A549 (cell line): ENCODE data around the gene SLC30A3. TPM values are rescaled to one million over a fixed set of nuclear protein-coding genes. Genes with fewer than 3 reads are reported as not detected.

ENCODE experiments used
- ATAC-seq, 2 experiments: fragments of 200-7000 bp in 1 of 2; fragments of >200 bp in 1 of 2; cut with Nextera tagmentation in 1 of 2; cut with Tn5 transposase in 1 of 2; 3 replicates each; pipeline versions ENCODE4 v1.8.0 to v1.9.1; 2018 to 2020; ENCODE audit warnings: mild to moderate bottlenecking in 1 of 2, moderate library complexity in 1 of 2
- CTCF ChIA-PET: fragments of 300-600 bp; sonication (Branson Sonifier 250); formaldehyde crosslinking; extraction: SDS; loops from one replicate; lab custom pipeline; 2021; ENCODE audit warnings: antibody characterized with exemption, inconsistent platforms; lab: Yijun Ruan, JAX
- POLR2A ChIA-PET: fragments of 350-600 bp; formaldehyde crosslinking; extraction: SDS; loops from one replicate; lab custom pipeline; 2021; ENCODE audit warnings: antibody characterized with exemption, inconsistent platforms; lab: Yijun Ruan, JAX
- DNase-seq, 2 experiments: peaks; one replicate each; pipeline versions ENCODE4 v3.0.0 to v3.0.0-alpha.2; 2011 to 2016; ENCODE audit warnings: low read depth in 1 of 2, low spot score in 1 of 2
- FAIRE-seq: peaks from 2 replicates; lab custom pipeline; 2011; peaks lifted over from hg19 to GRCh38; lab: Jason Lieb, UNC
- H3K27ac ChIP-seq, 2 experiments: fragments of >200 bp; sonication (Bioruptor Twin); formaldehyde crosslinking; 3 replicates each; pipeline ENCODE4 v1.5.1; 2016 to 2017
- H3K4me1 ChIP-seq: fragments of >200 bp; sonication (Bioruptor Twin); formaldehyde crosslinking; 3 replicates; pipeline ENCODE4 v1.6.1; 2016
- H3K4me2 ChIP-seq: fragments of >200 bp; sonication (Bioruptor Twin); formaldehyde crosslinking; 3 replicates; pipeline ENCODE4 v1.6.1; 2016
- H3K4me3 ChIP-seq: fragments of >200 bp; sonication (Bioruptor Twin); formaldehyde crosslinking; 3 replicates; pipeline ENCODE4 v1.5.1; 2016
- H3K9me3 ChIP-seq: fragments of >200 bp; sonication (Bioruptor Twin); formaldehyde crosslinking; 3 replicates; pipeline ENCODE4 v1.6.1; 2016
- BCL3 ChIP-seq: fragments of >200 bp; sonication (Bioruptor Twin); formaldehyde crosslinking; IDR thresholded peaks from 3 replicates; pipeline ENCODE4 v1.6.1; 2016
- EHF ChIP-seq: fragments of 250-450 bp; sonication (Bioruptor Pico); IDR thresholded peaks from 2 replicates; pipeline ENCODE4 v1.5.0; 2020; ENCODE audit warnings: mild to moderate bottlenecking
- EHMT2 ChIP-seq: fragments of 200-600 bp; sonication (generic); IDR thresholded peaks from 2 replicates; pipeline ENCODE4 v1.6.1; 2016; ENCODE audit warnings: antibody characterized with exemption, low read depth, mild to moderate bottlenecking, moderate library complexity
- EP300 ChIP-seq, 2 experiments: fragments of >200 bp; sonication (Bioruptor Twin); formaldehyde crosslinking; IDR thresholded peaks; 2 replicates in 1 of 2; 3 replicates in 1 of 2; pipeline ENCODE4 v1.6.1; 2016 to 2017
- HMGXB4 ChIP-seq: fragments of 250-450 bp; sonication (Bioruptor Pico); IDR thresholded peaks from 2 replicates; pipeline ENCODE4 v1.5.0; 2021; ENCODE audit warnings: mild to moderate bottlenecking, moderate library complexity, borderline replicate concordance
- JUN ChIP-seq, 2 experiments: fragments of >200 bp; sonication (Bioruptor Twin); formaldehyde crosslinking; IDR thresholded peaks; 2 replicates in 1 of 2; 3 replicates in 1 of 2; pipeline ENCODE4 v1.6.1; 2016 to 2017
- MAZ ChIP-seq: fragments of 150-350 bp; IDR thresholded peaks from 2 replicates; pipeline ENCODE4 v1.6.1; 2014; ENCODE audit warnings: antibody characterized with exemption, low read depth, low read length, borderline replicate concordance
- MYC ChIP-seq: IDR thresholded peaks from 2 replicates; pipeline ENCODE4 v1.6.1; 2012; ENCODE audit warnings: mild to moderate bottlenecking, inconsistent platforms, low read length, improper control_type of control experiment, borderline replicate concordance
- PBX3 ChIP-seq: IDR thresholded peaks from 2 replicates; pipeline ENCODE4 v1.6.1; 2012
- PHF8 ChIP-seq: fragments of 200-600 bp; sonication (generic); IDR thresholded peaks from 2 replicates; pipeline ENCODE4 v1.6.1; 2016; ENCODE audit warnings: low read depth, mild to moderate bottlenecking, antibody characterized with exemption, moderate library complexity, borderline replicate concordance
- POLR2A ChIP-seq: IDR thresholded peaks from 2 replicates; pipeline ENCODE4 v1.6.1; 2012; ENCODE audit warnings: mild to moderate bottlenecking, low read length
- POLR2AphosphoS2 ChIP-seq: conservative IDR thresholded peaks from 2 replicates; pipeline ENCODE4 v1.6.1; 2012; ENCODE audit warnings: low read length, improper control_type of control experiment, inconsistent platforms
- RAD21 ChIP-seq, 2 experiments: fragments of >200 bp in 1 of 2; sonication (Bioruptor Twin) in 1 of 2; formaldehyde crosslinking in 1 of 2; IDR thresholded peaks in 1 of 2; conservative IDR thresholded peaks in 1 of 2; 2 replicates in 1 of 2; 3 replicates in 1 of 2; pipeline ENCODE4 v1.6.1; 2012 to 2018; ENCODE audit warnings: inconsistent platforms in 1 of 2
- RARB ChIP-seq: fragments of 250-450 bp; sonication (Bioruptor Pico); IDR thresholded peaks from 2 replicates; pipeline ENCODE4 v1.8.0; 2021; ENCODE audit warnings: mild to moderate bottlenecking, moderate library complexity
- RNF2 ChIP-seq: fragments of 200-600 bp; sonication (generic); IDR thresholded peaks from 2 replicates; pipeline ENCODE4 v1.6.1; 2016; ENCODE audit warnings: low read depth, mild to moderate bottlenecking, antibody characterized with exemption, moderate library complexity, borderline replicate concordance
- SMC3 ChIP-seq: fragments of >200 bp; sonication (Bioruptor Twin); formaldehyde crosslinking; IDR thresholded peaks from 3 replicates; pipeline ENCODE4 v1.6.1; 2018; ENCODE audit warnings: inconsistent platforms
- USF2 ChIP-seq: fragments of 450-650 bp; IDR thresholded peaks from 2 replicates; pipeline ENCODE4 v1.6.1; 2014; ENCODE audit warnings: antibody characterized with exemption
- ZFP36 ChIP-seq: fragments of 450-650 bp; IDR thresholded peaks from 2 replicates; pipeline ENCODE4 v1.6.1; 2014; ENCODE audit warnings: borderline replicate concordance; ENCODE audit not compliant: partially characterized antibody
- WGBS: methylation state at CpG from one replicate; pipeline ENCODE4 v1.1.6; 2017; ENCODE audit errors: missing lambda C conversion rate; 5-methylcytosine and 5-hydroxymethylcytosine counted together
- polyA plus RNA-seq, 4 experiments: library from polyadenylated mRNA; depleted of rRNA in 3 of 4; stranded (reverse); fragments of >200 nt; fragmentation: RNase III in 1 of 4; extraction: RNeasy Plus Mini Kit Qiagen cat#74134 plus additional on column Dnase treatment in 1 of 4; gene quantifications; 2 replicates in 3 of 4; 3 replicates in 1 of 4; pipeline ENCODE4 v1.2.3, GENCODE V29; 2011 to 2017
- TF ChIP-seq, protein P1 (sequence below): fragments of >200 bp; sonication (Bioruptor Twin); formaldehyde crosslinking; IDR thresholded peaks from 2 replicates; pipeline ENCODE4 v1.6.1; 2016
- TF ChIP-seq, protein P2 (sequence below): fragments of 250-450 bp; sonication (Bioruptor Pico); IDR thresholded peaks from 2 replicates; pipeline ENCODE4 v1.5.0; 2020; ENCODE audit warnings: low read depth, mild to moderate bottlenecking, moderate library complexity

The SLC30A3 gene
- polyA plus RNA-seq, 2 of the 4 experiments (the other 2 are of a cell fraction), result 0.90 to 1.9 TPM

- TF ChIP-seq EHF (CRISPR knock-in tag), result no peak
- no peak for TF ChIP-seq RAD21 (conservative IDR thresholded peaks at IDR 0.05 in 1 of 2, IDR thresholded peaks at IDR 0.05 in 1 of 2)
- no peak for TF ChIP-seq POLR2A
Observed at GRCh38 chr2:27219091-27219490, 43.8 kb downstream of the SLC30A3 start (continued).

DNA sequence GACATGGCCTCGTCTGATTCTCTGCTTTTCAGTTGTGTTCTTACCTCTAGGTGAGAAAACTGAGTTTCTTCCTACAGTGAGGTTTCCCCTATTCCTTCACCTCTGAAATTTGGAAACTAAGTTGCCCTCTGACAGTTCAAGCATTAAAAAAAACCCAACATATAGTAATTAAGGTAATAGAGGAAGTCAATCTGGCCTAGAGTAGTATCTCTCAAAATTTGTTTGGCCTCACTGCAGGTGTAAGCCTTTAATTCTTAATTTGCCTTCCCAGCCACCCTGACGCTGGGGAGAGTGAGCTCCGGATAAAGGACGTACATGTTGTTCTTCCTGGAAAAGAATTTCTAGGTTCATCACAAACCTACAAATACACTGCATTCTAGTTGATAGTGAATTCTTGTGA is 44.2 kb downstream of the SLC30A3 start:
- CTCF ChIA-PET, result interaction anchor here (0.6 to 3.2 kb wide), 6 partner anchors 7 to 202 kb away, joined by 3 to 12 read pairs (median 4); no protein-coding TSS in a partner anchor
- DNase-seq, result no peak
- H3K4me1 ChIP-seq, result peaks cover 23% of the 10 kb centered on the region
- TF ChIP-seq EP300 (IDR thresholded peaks at IDR 0.05), result no peak
- no peak for TF ChIP-seq RARB (CRISPR knock-in tag)
- TF ChIP-seq RAD21 (conservative IDR thresholded peaks at IDR 0.05 in 1 of 2, IDR thresholded peaks at IDR 0.05 in 1 of 2), result no peak
- no peak for TF ChIP-seq MAZ
- TF ChIP-seq USF2, result no peak
- no peak for TF ChIP-seq EHMT2
- no peak for TF ChIP-seq RNF2
- no peak for TF ChIP-seq BCL3
- TF ChIP-seq, protein P1, sequence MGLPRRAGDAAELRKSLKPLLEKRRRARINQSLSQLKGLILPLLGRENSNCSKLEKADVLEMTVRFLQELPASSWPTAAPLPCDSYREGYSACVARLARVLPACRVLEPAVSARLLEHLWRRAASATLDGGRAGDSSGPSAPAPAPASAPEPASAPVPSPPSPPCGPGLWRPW, result no peak
- TF ChIP-seq MYC, result no peak
- no peak for TF ChIP-seq POLR2AphosphoS2
- no peak for TF ChIP-seq ZFP36
- TF ChIP-seq SMC3, result no peak
- TF ChIP-seq, all 56 proteins: peak for 0
- no peak for ATAC-seq
- peak overlapping the region; percentile 65; the same call in 2 of the 3 replicates for H3K4me3 ChIP-seq
- WGBS, result 87% methylated on average over 4 of the region's 4 CpGs
- H3K27ac ChIP-seq, result peak overlapping the region in 1 of 2 experiments; percentile 95; a peak in 5 of 6 replicates
- H3K4me2 ChIP-seq, result peak overlapping the region; percentile 88
- H3K9me3 ChIP-seq, result no peaks in the 10 kb centered on the region
- no peak for FAIRE-seq
- POLR2A ChIA-PET, result interaction anchor here (0.6 kb wide), 1 partner anchor 142 kb away, joined by 3 read pairs; no protein-coding TSS in a partner anchor

DNA sequence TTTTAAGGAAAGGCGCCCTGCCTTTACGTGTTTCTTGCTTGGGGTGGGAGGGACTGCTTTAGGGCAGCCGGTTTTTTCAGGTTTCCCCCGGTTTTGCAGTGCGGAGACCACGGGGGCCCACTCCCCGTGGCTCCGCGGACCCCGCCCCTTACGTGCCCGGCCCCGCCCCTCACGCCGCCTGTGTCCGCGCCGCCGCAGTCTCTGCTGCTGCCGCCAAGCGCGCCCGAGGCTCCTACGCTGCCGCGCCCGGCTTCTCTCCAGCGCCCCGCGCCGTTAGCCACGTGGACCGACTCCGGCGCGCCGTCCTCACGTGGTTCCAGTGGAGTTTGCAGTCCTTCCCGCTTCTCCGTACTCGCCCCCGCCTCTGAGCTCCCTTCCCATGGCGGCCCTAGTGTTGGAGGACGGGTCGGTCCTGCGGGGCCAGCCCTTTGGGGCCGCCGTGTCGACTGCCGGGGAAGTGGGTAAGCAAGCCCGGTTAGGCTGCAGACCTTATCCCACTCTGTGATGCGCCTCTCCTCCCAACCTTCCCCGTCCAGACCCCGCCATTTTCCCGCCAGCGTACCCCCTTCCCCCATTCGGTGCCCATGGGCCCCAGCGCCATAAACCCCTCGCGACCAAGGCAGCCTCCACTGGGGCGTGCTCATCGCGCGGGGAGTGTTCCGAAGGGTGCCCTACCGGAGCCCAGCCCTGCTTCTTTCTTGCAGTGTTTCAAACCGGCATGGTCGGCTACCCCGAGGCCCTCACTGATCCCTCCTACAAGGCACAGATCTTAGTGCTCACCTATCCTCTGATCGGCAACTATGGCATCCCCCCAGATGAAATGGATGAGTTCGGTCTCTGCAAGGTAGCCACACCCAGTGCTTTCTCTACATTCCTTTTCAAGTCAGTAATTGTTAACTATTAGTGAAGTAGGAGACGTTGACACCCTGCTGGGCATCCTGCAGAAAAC is 45.4 kb downstream of the SLC30A3 start, which contains the start of gene CAD:
TSS of gene CAD (plus strand) at position 197 of the 949 bp plus-strand sequence. CDS start at position 380, 183 bp downstream.
- 3% methylated on average over 34 of the region's 72 CpGs for WGBS
- peak; percentile 88 to 92 for ATAC-seq
- no peaks in the 10 kb centered on the region for H3K9me3 ChIP-seq
- FAIRE-seq, result no peak
- peaks cover 28% of the 10 kb centered on the region for H3K4me1 ChIP-seq
- peak; percentile 84 to 92 for DNase-seq
- H3K27ac ChIP-seq, result peak within 1 kb of the TSS; percentile 94 to 95
- H3K4me3 ChIP-seq, result peak within 1 kb of the TSS; percentile 65
- CTCF ChIA-PET, result interaction anchor here (0.7 to 1.8 kb wide), 7 partner anchors 9 to 116 kb away, joined by 3 to 10 read pairs (median 4); no protein-coding TSS in a partner anchor
- H3K4me2 ChIP-seq, result peak within 1 kb of the TSS; percentile 88
- POLR2A ChIA-PET, result interaction anchor here (0.8 to 1.4 kb wide), 2 partner anchors 9 to 11 kb away, joined by 3 to 5 read pairs; no protein-coding TSS in a partner anchor
- TF ChIP-seq, protein P2, sequence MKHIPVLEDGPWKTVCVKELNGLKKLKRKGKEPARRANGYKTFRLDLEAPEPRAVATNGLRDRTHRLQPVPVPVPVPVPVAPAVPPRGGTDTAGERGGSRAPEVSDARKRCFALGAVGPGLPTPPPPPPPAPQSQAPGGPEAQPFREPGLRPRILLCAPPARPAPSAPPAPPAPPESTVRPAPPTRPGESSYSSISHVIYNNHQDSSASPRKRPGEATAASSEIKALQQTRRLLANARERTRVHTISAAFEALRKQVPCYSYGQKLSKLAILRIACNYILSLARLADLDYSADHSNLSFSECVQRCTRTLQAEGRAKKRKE, result 0 out of 2 replicates have a peak, but pooled peaks have one; percentile 38
- TF ChIP-seq PBX3, result peak; percentile 83; the same call in 1 of the 2 replicates
- peak; percentile 72 to 95 for TF ChIP-seq JUN (IDR thresholded peaks at IDR 0.05)
- no peak for TF ChIP-seq RNF2
- TF ChIP-seq RARB (CRISPR knock-in tag), result no peak
- peak; percentile 99 for TF ChIP-seq MYC
- TF ChIP-seq PHF8, result 0 out of 2 replicates have a peak, but pooled peaks have one; percentile 36
- TF ChIP-seq POLR2A, result peak; percentile 90
- peak; percentile 93 for TF ChIP-seq USF2
- TF ChIP-seq HMGXB4 (CRISPR knock-in tag), result peak; percentile 79; the same call in 1 of the 2 replicates
